WERI-Rb-1 (cell line): ENCODE data around the gene OR2H2.

Source experiments
- DNase-seq: peaks from one replicate; pipeline ENCODE4 v3.0.0-alpha.2; 2020
- H3K27ac ChIP-seq: fragments of 250-450 bp; sonication (Bioruptor Pico); 2 replicates; pipeline ENCODE4 v1.5.1; 2020; ENCODE audit warnings: mild to moderate bottlenecking, moderate library complexity
- H3K27me3 ChIP-seq: fragments of 250-450 bp; sonication (Bioruptor Pico); 2 replicates; pipeline ENCODE4 v1.5.1; 2021; ENCODE audit warnings: mild to moderate bottlenecking, low read depth, moderate library complexity; ENCODE audit not compliant: insufficient read depth, severe bottlenecking
- H3K36me3 ChIP-seq: fragments of 250-450 bp; sonication (Bioruptor Pico); 2 replicates; pipeline ENCODE4 v1.5.1; 2020; ENCODE audit warnings: mild to moderate bottlenecking, moderate library complexity
- H3K4me3 ChIP-seq: 2 replicates; pipeline ENCODE4 v1.5.1; 2011; ENCODE audit warnings: low read depth, mild to moderate bottlenecking, control low read depth, low read length
- H3K9me3 ChIP-seq: fragments of 250-450 bp; sonication (Bioruptor Pico); 2 replicates; pipeline ENCODE4 v1.5.1; 2021; ENCODE audit warnings: mild to moderate bottlenecking, moderate library complexity; ENCODE audit not compliant: severe bottlenecking
- TF ChIP-seq, protein P1 (sequence below): IDR thresholded peaks from 2 replicates; pipeline ENCODE4 v1.5.1; 2011; ENCODE audit warnings: low read depth, mild to moderate bottlenecking, control low read depth, inconsistent platforms, low read length

The OR2H2 gene

GRCh38 chr6:29584821-29585220 lies at the start of gene OR2H2:
TSS of gene OR2H2 (plus strand) at chr6:29585121. CDS start at chr6:29587945, 2,824 bp downstream.
- TF ChIP-seq, protein P1, sequence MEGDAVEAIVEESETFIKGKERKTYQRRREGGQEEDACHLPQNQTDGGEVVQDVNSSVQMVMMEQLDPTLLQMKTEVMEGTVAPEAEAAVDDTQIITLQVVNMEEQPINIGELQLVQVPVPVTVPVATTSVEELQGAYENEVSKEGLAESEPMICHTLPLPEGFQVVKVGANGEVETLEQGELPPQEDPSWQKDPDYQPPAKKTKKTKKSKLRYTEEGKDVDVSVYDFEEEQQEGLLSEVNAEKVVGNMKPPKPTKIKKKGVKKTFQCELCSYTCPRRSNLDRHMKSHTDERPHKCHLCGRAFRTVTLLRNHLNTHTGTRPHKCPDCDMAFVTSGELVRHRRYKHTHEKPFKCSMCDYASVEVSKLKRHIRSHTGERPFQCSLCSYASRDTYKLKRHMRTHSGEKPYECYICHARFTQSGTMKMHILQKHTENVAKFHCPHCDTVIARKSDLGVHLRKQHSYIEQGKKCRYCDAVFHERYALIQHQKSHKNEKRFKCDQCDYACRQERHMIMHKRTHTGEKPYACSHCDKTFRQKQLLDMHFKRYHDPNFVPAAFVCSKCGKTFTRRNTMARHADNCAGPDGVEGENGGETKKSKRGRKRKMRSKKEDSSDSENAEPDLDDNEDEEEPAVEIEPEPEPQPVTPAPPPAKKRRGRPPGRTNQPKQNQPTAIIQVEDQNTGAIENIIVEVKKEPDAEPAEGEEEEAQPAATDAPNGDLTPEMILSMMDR = no peak
- Histone ChIP-seq H3K9me3 (peaks cover 5% of the 10 kb centered on the region), H3K4me3 (no peak within 1 kb of the TSS), H3K36me3 (no peaks in the 10 kb centered on the region), H3K27me3 (peaks cover 14% of the 10 kb centered on the region), H3K27ac (no peak within 1 kb of the TSS)
- no peak for DNase-seq

DNA sequence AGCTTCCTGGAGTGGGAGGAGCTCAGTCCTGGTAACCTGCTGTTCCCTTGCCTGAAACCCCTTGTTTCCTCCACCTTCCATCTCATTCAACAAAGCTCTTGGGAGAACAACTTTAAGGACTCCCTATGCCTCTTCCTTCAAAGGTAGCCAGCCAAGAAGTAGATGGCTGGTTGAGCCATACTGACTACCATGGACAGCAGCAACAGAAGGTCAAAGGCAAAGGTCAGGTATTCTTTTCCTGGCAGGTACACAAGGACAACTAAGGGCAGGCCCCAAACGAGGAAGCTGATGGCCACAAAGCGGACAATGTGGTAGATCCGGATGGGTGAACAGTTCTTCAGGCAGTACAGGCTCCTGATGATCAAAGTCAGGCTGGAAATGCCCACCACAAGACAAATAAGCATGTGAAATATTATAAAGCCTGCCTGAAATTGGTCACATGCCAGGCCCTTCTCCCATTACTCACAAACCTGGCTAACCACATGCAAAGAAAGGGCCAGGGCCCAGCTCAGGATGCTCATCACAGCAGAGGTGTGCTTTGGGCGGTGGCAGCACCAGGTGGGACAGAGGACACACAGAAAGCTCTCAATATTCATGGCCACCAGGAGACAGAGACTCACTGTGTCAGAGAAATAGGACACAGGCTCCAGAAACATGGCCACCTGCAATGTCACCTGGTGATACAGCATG lies 47.1 kb upstream of the OR2H2 start:
- Histone ChIP-seq H3K27ac (no peak overlapping the region), H3K36me3 (no peaks in the 10 kb centered on the region), H3K27me3 (peaks cover 89% of the 10 kb centered on the region), H3K4me3 (no peak overlapping the region), H3K9me3 (peaks cover 8% of the 10 kb centered on the region)
- no peak for DNase-seq
- TF ChIP-seq, protein P1 = no peak

DNA sequence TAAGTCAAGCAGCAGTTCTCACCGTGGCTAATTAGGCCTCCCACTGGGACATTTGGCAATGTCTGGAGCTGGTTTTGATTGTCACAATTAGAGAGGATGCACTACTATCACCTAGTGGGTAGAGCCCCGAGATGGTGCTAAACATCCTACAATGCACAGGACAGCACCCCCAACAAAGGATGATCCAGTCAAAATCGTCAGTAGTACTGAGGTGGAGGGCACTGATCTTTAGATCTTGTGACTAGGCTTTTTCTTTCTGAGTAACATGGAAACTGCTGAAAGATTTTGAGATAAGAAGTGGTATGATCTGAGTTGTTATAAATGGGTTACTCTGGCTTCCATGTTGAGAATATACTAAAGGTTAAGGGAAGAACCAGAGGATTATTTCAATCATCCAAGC lies 37.3 kb upstream of the OR2H2 start:
- TF ChIP-seq, protein P1 = no peak
- Histone ChIP-seq H3K9me3 (peaks cover 13% of the 10 kb centered on the region), H3K27ac (no peak overlapping the region), H3K4me3 (no peak overlapping the region), H3K36me3 (no peaks in the 10 kb centered on the region), H3K27me3 (peaks cover 91% of the 10 kb centered on the region)
- DNase-seq = no peak

DNA sequence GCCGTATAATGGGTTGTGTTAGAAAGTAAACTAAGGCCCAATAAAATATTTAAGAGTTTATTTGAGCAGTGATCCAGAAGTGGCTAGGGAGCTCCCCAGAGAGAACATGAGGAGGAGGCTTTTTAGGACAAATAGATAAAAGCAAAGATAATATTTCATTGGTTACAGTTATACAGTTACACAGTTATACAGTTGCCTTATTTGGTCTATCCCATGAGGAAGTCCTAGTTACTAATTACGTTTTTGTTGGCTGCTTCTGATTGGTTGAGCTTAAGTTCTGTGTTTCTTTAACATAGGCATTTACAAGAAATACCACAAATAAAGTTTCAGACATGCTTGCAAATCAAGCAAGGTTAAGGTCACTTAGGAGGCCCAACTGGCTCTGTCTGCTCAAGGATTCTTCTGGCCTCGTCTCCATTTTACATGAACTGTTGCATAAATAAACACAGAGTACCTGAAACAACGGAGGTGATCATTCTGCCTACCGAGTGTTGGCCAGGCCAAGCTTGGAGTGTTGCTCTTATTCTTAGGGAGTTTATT lies 32.3 kb upstream of the OR2H2 start:
- peaks cover 25% of the 10 kb centered on the region for H3K9me3 ChIP-seq
- DNase-seq = no peak
- TF ChIP-seq, protein P1 = no peak
- no peak overlapping the region for H3K27ac ChIP-seq
- H3K36me3 ChIP-seq = no peaks in the 10 kb centered on the region
- H3K27me3 ChIP-seq = peaks cover 96% of the 10 kb centered on the region
- H3K4me3 ChIP-seq = no peak overlapping the region

- Histone ChIP-seq H3K27ac (no peak overlapping the region), H3K27me3 (peaks cover 99% of the 10 kb centered on the region), H3K9me3 (peaks cover 25% of the 10 kb centered on the region), H3K36me3 (no peaks in the 10 kb centered on the region), H3K4me3 (no peak overlapping the region)
- DNase-seq = no peak
- TF ChIP-seq, protein P1 = no peak
Measured at GRCh38 chr6:29553268-29554057, 31.5 kb upstream of the OR2H2 start.
